Heart left ventricle (tissue), 13 donors: ENCODE measurements around the gene AGAP2.

Experiments
- POLR2A ChIP-seq, 2 donors: fragments of 450-650 bp; IDR thresholded peaks; one replicate each; pipeline ENCODE4 v1.6.1; 2017; ENCODE audit warnings: antibody characterized with exemption in 2 of 2, mild to moderate bottlenecking in 2 of 2, moderate library complexity in 2 of 2
- TF ChIP-seq, protein P1 (sequence below), 12 donors: fragments of 200-600 bp; sonication (generic) in 4 of 12; IDR thresholded peaks; one replicate each; pipeline versions ENCODE4 v1.5.0 to v1.8.0; 2018 to 2022; ENCODE audit warnings: antibody characterized with exemption in 12 of 12, mild to moderate bottlenecking in 5 of 12
- donor health status: ischemic (EF 13 %, LVEDD 7.1; RV severe dilation, severe dysfunction).
- donor health status: DM: no; HTN: yes; CAD: no.
- donor health status: DM: no; HTN: no; CAD: no.
- donor health status: ischemic (EF 25% LVEDD 6.9; RV normal size, moderate dysfunction).
- donor health status: ischemic (EF 25% LVEDD 5.7; RV mildly dilated, moderate dysfunction).
- donor health status: ischemic (EF 35%, LVEDD 5.7; RV mildly dilated, moderate dysfunction).
- donor health status: nonischemic (EF 11% LVEDD 7.7; RV severe dilation, severe dysfunction).
- donor health status: DM: yes; HTN: yes; CAD: no.
- donor health status: PGD.
- donor health status: ischemic (EF 29% LVEDD 5.4; RV normal size, mild dysfunction).
- donor health status: nonischemic (EF 23%, LVEDD 6.1; RV moderate dilation, normal function).

DNA sequence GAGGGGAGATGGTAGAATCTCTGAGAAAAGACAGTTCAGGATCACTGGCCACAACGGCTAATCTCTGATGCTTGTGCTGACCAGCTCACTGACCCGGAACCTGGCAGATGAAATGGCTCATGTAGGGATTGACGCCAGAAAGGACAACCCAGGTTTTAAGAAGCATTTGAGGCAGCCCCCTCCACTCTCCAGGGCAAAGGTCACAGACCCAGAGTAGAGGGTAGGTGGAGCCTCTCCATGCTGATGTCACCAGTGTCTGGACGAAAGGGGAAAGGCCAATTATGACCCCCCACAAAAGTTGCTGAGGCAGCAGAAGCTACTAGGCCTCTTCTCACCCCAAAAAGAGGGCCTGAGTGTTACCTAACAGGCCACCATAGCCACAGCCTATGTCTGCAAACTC is 32.2 kb upstream of the AGAP2 start:
- TF ChIP-seq, protein P1, sequence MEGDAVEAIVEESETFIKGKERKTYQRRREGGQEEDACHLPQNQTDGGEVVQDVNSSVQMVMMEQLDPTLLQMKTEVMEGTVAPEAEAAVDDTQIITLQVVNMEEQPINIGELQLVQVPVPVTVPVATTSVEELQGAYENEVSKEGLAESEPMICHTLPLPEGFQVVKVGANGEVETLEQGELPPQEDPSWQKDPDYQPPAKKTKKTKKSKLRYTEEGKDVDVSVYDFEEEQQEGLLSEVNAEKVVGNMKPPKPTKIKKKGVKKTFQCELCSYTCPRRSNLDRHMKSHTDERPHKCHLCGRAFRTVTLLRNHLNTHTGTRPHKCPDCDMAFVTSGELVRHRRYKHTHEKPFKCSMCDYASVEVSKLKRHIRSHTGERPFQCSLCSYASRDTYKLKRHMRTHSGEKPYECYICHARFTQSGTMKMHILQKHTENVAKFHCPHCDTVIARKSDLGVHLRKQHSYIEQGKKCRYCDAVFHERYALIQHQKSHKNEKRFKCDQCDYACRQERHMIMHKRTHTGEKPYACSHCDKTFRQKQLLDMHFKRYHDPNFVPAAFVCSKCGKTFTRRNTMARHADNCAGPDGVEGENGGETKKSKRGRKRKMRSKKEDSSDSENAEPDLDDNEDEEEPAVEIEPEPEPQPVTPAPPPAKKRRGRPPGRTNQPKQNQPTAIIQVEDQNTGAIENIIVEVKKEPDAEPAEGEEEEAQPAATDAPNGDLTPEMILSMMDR (IDR thresholded peaks at IDR 0.05), result no peak
- TF ChIP-seq POLR2A (IDR thresholded peaks at IDR 0.05), result no peak
